Loucy (cell line): ENCODE measurements around the gene RMND5A.

ENCODE experiments used
- EZH2phosphoT487 ChIP-seq: fragments of 200-600 bp; IDR thresholded peaks from 2 replicates; pipeline ENCODE4 v1.6.1; 2018; ENCODE audit warnings: antibody characterized with exemption, mild to moderate bottlenecking, moderate library complexity, borderline replicate concordance
- TF ChIP-seq, protein P1 (sequence below): fragments of 200-600 bp; sonication (generic); conservative IDR thresholded peaks from 2 replicates; pipeline ENCODE4 v1.5.1; 2014; ENCODE audit warnings: mild to moderate bottlenecking, antibody characterized with exemption, low read length

DNA sequence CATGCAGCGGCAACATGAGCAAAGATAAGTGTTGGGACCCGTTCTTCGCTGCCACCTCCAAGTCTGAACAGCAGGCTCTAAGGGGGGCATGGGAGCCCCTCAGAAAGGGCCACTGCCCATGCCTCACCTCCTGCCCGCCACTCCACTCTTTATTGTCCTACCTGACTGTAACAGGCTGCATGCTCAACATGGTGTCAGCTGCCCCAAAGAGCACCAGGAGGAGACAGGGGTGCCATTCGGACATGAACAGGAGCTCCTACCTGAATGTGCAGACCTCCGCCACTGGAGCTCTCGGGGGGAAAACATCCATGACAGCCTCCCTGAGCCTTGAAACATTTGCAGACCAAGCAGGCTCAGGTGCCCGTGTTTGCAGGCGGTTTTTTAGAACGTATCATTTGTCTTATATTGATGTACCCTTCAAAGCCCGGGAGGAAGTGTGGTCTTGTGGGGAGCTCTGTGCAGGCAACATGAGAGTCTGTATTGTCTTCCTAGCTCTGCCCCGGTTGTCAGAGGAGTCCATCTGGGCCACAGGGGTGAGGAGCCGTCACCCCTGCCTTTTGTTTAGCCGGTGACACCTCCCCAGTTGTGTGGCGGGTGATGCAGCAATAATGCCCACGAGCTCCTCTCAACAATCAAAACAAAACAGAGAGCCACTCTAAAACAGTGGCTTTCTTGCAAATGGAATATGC lies 105.7 kb downstream of the RMND5A start:
- TF ChIP-seq, protein P1, sequence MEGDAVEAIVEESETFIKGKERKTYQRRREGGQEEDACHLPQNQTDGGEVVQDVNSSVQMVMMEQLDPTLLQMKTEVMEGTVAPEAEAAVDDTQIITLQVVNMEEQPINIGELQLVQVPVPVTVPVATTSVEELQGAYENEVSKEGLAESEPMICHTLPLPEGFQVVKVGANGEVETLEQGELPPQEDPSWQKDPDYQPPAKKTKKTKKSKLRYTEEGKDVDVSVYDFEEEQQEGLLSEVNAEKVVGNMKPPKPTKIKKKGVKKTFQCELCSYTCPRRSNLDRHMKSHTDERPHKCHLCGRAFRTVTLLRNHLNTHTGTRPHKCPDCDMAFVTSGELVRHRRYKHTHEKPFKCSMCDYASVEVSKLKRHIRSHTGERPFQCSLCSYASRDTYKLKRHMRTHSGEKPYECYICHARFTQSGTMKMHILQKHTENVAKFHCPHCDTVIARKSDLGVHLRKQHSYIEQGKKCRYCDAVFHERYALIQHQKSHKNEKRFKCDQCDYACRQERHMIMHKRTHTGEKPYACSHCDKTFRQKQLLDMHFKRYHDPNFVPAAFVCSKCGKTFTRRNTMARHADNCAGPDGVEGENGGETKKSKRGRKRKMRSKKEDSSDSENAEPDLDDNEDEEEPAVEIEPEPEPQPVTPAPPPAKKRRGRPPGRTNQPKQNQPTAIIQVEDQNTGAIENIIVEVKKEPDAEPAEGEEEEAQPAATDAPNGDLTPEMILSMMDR = no peak
- TF ChIP-seq EZH2phosphoT487 = no peak
